Colon (tissue), 2 donors: ENCODE results near the gene CAMK4.
"Not testable (repeated sequence)": the region's sequence is repeated elsewhere in the genome, so short reads cannot be mapped to it uniquely, and the experiment has no call there.

ENCODE experiments used
- FAIRE-seq: peaks from 2 replicates; lab custom pipeline; 2012; peaks lifted over from hg19 to GRCh38; lab: Jason Lieb, UNC
- donor health status: control.
- donor health status: control.

The CAMK4 gene

DNA sequence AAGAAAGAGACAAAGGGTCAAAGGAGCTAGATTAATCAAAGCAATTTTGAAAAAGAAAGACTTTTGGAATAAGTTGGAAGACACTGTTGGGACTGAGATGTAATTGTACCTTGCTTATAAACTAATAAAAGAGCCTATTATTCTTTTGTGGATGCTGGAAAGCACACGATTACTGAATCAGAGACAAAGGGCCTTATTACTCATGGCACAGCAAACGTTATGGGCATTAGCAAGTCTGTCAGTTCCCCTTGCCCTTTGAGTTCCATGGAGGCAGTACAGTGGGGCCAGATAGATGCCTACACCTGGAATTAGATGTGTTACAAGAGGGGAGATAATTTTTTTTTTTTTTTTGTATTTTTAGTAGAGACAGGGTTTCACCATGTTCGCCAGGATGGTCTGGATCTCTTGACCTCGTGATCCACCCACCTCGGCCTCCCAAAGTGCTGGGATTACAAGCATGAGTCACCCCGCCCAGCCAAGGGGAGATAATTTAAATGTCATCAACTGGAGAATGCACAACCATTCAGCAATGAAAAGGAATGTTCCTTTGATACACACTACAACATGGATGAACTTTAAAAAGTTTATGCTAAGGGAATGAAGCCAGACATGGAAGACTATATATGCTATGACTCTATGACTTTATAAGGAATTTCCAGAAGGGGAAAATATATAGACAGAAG is 159.2 kb downstream of the CAMK4 start:
- FAIRE-seq = no peak

DNA sequence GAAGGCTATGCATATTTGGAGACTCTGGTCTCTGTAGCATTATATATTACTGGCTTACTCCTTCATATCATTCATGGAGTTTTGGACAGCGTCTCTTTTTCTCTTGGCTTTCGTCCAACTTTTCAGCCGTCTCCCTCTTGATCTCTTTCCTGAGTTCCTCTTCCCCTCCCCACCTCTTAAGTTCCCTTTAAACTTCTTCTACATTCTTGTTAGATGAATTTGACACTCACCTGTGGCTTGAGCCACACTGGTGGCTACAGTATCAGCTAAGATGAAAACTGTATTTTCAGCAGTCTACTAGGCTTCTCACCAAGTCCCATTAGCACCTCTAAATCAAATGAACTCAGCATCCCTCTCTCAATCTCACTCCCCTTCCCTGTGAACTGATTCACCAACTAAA is 160.0 kb downstream of the CAMK4 start:
- no peak for FAIRE-seq

DNA sequence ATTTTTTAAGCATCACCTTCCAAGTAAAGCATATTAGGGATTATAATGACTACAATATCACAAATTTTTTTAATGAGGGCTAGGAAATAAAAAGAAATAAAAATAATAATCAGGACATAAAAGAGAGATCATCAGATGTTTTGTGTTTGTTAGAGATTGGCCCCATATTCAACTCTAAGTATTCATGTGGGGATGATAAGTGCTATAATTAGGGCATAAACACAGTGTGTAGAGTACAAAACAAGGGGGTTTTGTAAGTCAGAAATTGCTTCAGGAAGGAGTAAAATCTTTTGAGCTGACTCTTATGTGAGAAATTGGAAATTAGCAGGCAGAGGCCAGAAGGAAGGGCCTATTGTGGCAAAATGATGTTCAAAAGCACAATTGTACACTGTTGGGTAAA is 160.9 kb downstream of the CAMK4 start:
- no peak for FAIRE-seq

DNA sequence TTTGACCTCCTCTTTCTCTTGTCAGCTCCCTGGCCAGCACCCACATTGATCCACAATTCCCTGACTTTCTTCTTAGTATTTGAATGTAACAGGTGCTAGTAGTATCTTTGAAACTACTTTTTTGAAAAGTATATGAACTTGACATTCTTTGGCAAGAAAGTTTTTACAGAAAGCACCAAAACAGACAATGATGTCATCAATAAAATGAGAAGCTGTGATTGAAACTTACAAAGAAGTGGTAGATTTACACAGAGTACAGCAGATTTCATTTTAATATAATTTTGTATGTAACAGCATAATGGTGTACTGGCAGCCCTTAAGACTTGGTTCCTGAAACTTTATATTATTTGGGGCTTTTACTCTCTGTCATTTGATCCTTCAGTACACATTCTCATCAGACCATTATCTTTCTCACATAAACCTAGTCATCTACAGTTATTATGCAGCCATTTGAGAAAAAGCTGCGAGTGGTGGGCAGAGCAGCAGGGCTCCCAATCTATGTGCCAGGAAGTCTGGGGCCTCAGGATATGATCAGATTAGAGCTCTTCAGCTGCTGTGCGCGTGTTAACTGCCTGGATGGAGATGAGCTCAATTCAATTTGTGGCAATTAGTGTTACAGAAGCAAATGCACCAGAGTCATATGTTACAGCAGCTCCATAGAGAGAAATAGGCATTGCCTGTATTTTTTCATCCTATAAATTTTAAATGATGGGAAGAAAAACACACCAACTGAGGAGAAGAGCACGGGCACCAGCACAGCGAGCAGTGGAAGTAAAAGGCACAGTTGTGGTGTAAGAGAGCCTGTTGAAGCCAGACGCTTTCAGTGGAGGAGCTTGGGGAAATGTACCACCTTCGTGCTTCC is 162.0 kb downstream of the CAMK4 start:
- no peak for FAIRE-seq

DNA sequence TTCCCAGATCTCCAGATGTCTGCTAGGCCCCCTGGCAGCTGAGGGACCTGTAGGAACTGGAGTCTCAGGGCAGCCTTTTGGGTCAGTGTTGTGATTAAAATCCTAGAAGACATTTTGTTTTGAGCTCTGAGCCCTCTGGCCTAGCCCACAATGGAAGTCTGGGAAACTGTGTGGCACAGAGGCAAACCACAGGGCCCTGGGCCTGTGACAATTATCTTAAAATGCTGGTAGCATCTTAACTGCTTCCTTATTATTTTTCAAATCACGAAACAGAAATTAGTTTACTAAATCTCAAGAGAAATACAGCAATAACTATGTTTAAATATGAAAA is 162.6 kb downstream of the CAMK4 start:
- FAIRE-seq = no peak

DNA sequence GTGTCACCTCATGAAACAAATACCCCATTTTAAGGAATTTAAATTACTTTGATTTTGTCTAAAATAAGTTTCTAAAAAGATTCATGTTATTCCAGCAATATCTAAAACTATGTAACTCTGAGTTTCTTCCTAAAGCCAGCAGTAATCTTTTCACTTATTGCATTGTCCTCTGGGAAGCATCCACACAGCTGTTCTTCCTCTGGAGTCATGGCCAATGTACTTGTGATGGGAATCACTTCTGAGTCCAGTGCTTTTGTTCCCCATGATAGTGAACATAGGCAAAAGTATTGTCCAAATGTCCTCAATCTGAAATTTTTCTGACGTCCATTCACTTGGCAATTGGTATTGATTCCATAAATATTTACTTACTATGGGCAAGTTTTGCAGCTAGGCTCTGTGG is 163.2 kb downstream of the CAMK4 start:
- FAIRE-seq = no peak

DNA sequence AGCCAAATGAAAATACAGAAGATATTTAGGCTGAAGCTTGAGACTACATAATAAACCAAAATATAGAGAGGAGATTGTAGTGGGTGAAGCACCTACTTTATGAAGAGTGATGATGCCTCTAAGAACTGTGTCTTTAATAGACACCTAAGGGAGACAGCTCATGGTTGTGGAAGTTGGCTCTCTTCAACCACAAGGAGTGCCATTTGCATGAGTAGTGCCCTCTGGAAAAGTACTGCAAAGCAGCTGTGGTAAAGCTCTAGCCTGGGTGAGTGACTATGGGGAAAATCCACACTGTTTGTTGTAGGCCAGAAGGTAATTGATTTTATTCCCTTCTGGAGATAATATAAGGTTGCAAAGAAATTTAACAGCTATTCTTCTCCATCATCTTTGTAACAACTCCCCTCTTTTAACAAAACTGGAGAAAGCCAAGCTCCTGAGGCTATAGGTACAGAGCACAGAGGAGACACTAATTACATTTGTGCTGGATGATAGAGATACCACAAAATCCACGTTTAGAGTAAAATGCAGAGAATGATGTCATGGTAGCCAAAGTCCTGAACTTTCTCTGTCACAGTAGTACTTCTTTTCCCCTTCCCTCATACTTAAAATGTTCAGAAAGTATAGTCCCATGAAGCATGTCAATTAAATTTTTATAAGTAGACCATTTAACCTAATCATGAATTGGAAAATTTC is 165.4 kb downstream of the CAMK4 start:
- no peak for FAIRE-seq

DNA sequence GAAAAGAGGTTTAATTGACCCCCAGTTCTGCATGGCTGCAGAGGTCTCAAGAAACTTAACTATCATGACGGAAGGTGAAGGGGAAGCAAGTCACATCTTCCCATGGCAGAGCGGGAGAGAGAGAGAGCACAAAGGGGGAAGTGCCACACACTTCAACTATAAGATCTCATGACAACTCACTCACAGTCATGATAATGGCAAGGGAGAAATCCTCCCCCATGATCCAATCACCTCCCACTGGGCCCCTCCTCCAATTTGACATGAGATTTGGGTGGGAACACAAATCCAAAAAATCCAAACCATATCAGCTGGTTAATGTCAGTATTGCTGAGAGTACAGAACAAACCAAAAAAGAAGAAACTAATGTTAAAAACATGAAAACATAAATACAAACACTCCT is 168.0 kb downstream of the CAMK4 start:
- no peak for FAIRE-seq

DNA sequence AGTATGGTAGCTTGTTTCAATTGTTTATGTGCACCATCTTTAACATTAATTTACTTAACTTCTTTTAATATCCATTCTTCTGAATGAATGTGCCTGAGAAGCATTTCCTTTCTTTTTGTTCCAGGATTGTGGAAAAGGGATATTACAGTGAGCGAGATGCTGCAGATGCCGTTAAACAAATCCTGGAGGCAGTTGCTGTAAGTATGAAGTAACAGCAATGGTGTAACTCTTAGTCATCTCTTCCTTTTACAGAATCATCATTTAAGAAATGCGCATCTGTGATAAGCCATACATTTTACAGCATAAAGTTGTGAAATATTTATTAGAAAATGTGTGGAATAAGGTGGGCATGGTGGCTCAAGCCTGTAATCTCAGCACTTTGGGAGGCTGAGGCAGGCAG is 170.4 kb downstream of the CAMK4 start:
- no peak for FAIRE-seq

DNA sequence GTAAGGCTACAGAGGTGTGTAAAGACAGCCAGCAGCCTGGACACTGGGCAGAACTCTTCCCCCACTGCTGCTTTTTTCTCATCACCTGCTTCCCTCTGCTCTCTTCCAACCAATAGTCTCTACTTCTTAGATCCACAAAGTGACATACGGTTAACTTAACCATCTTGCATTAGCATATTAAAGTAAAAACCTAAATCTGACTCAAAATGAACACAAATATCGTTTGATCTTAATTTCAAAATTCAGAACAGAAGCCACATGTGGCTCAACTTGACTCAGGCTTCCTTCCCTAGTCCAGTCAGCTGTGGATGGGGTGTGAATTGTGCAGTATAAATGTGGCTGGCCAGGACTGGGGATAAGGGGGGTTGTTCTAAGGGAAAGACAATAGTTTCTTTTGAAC is 173.8 kb downstream of the CAMK4 start:
- FAIRE-seq = no peak

DNA sequence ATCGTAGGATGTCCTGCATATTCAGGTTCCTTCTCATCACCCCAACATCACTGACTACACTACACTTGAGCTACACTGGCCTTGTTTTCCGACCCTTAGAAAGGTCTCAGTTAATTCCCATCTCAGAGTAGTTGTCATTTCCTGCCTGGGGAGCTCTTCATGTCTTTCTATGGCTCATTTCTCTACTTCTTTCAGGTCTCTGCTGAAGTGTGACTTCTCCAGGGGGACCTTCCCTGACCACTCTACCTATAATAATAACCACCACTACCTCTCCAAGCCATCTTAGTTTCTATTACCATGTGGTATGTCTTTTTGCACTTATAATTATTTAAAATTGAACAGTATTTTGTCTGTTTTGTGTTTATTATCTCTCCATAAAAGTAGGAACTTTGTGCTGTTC is 174.9 kb downstream of the CAMK4 start:
- no peak for FAIRE-seq

DNA sequence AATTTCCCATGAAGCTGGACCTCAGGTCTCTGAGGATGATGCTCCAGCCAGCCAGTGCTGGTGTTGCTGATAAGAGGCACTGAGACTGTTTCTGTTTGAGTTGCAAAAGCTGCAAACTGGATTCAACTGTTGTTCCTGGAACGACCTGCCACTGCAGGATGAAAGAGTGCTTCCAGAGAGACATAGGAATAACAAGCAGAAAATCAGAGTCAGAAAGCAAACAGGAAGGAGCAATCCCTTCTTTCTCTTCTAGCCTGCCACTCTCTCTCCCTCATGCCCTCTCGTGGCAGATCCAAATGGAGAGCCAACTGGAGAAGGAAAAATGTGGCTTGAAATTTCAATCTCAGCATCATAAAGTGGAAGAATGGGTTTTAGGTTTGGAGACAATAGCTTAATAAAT is 177.7 kb downstream of the CAMK4 start:
- FAIRE-seq = no peak

DNA sequence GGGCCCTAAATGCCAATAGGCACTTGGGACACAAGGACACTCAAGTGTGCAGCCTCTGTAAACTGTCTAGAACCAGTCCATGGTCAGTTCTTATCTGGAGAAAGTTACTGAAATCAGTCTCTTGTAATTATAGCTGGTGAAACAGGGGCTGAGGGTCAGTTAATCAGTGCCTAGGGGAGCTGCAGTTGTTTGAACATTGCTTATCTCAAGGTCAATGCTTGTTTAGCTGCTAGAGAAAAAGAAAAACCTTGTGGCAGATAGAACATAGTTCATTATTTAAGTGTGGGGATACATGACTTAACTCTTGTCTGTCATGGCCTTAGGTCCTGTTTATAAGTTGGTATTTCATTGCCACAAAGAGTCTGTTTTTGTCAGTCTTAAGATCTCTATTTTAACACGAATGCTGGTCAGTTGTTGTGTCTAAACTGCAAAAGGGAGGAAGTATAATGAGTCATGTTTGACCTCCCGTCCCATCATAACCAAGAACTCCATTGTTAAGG is 180.1 kb downstream of the CAMK4 start:
- no peak for FAIRE-seq

DNA sequence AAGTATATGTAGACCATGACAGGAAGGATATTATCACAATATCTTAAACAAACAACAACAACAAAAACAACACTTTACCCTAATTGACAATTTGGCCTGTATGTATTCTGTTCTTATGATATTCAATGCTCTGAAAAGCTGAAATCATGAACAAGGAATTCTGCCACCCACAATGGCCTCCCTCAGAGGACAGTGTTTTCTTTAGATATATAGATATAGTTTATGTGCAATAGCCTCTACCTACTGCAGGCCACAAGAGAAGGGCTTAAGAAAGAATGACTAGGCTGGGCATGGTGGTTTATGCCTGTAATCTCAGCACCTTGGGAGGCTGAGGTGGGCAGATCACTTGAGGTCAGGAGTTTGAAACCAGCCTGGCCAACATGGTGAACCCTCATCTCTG is 183.4 kb downstream of the CAMK4 start:
- FAIRE-seq = no peak

DNA sequence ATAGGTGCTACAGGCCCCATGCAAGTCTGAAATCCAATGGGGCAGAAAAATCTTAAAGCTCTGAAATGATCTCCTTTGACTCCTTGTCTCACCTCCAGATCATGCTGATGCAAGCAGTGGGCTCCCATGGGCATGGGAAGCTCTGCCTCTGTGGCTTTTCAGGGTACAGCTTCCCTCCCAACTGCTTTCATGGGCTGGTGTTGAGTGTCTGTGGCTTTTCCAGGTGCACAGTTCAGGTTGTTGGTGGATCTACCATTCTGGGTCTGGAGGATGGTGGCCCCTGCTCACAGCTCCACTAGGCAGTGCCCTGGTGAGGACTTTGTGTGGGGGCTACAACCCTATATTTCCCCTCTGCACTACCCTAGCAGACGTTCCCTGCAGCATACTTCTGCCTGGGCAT is 184.6 kb downstream of the CAMK4 start:
- no peak for FAIRE-seq

DNA sequence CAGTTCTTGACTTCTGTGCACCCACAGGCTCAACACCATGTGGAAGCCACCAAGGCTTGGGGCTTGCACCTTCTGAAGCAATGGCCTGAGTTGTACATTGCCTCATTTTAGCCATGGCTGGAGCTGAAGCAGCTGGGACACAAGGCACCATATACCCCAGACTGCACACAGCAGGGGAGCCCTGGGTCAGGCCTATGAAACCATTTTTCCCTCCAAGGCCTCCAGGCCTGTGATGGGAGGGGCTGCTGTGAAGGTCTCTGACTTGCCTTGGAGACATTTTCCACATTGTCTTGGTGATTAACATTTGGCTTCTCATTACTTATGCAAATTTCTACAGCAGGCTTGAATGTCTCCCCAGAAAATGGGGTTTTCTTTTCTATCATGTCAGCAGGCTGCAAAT is 185.1 kb downstream of the CAMK4 start:
- FAIRE-seq = not testable (repeated sequence)

DNA sequence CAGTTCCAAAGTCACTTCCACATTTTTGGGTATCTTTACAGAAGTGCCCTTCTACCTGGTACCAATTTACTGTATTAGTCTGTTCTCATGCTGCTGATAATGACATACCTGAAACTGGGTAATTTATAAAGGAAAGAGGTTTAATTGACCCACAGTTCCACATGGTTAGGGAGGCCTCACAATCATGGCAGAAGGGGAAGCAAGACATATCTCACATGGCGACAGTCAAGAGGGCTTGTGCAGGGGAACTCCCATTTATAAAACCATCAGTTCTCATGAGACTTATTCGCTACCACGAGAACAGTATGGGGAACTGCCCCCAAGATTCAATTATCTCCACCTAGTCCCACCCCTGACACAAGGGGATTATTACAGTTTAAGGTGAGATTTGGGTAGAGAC is 185.9 kb downstream of the CAMK4 start:
- not testable (repeated sequence) for FAIRE-seq

DNA sequence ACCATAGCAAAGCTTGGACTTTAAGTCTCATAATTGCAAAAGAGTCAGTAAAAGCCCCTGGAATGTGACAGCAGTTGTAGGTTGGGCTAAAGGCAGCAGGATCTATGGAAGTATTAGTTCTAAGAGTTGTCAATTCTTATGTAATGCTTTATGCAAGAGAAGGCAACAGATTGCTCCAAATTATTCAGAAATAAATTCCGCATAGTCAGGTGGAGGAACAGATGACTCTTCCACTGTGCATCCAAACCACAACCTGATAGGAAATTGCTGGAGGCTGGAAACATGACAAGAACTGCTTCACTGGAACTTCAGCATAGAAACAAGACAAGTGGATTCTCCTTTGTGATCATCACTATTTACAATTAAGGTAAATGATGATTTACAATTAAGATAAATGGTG is 187.1 kb downstream of the CAMK4 start:
- no peak for FAIRE-seq

DNA sequence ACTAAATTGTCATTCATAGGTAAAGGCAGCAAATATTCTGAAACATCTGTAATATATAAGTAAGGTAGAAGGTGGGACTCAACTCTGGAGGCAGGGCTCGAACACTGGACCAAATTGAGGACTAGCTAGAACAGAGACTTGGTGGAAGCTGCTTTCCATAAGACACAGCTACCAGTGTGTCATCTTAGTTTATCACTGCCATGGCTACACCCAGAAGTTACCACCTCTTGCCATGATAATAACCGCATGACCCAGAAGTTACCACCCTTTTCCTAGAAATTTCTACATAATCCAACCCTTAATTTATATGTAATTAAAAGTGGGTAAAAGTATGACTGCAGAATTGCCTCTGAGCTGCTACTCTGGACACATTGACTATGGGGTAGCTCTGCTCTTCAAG is 188.4 kb downstream of the CAMK4 start:
- FAIRE-seq = no peak

DNA sequence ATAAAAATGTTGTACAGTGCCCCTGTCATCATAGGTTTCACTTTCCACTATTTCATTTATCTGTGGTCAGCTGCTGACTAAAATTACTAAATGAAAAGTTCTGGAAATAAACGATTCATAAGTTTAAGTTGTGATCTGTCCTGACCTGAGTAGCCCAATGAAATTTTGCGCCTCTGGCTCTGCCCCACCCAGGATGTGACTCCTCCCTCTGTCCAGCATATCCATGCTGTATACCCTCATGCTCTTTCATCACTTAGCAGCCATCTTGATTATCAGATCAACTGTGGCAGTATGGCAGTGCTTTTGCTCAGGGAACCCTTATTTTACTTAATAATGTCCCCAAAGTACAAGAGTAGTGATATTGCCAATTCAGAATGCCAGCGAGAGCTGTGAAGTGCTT is 190.9 kb downstream of the CAMK4 start:
- FAIRE-seq = no peak

DNA sequence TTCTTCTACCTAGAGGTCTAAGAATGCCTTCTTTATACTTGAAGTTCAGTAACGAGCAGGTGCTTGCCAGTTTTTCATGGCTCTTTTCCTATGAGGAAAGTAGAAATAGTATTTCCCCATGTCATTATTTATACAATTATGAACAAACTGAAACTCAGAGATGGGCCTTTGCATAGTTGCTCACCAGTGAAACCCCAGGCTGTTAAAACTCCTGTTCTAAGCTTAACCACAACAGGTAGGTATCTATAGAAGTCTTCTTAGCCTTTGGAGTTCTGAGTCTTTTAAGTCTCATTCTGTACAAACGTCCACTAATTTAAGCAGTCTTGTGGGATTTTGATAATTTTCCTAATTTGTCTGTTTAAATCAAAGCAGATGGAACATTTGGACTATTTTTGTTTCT is 198.1 kb downstream of the CAMK4 start:
- no peak for FAIRE-seq

DNA sequence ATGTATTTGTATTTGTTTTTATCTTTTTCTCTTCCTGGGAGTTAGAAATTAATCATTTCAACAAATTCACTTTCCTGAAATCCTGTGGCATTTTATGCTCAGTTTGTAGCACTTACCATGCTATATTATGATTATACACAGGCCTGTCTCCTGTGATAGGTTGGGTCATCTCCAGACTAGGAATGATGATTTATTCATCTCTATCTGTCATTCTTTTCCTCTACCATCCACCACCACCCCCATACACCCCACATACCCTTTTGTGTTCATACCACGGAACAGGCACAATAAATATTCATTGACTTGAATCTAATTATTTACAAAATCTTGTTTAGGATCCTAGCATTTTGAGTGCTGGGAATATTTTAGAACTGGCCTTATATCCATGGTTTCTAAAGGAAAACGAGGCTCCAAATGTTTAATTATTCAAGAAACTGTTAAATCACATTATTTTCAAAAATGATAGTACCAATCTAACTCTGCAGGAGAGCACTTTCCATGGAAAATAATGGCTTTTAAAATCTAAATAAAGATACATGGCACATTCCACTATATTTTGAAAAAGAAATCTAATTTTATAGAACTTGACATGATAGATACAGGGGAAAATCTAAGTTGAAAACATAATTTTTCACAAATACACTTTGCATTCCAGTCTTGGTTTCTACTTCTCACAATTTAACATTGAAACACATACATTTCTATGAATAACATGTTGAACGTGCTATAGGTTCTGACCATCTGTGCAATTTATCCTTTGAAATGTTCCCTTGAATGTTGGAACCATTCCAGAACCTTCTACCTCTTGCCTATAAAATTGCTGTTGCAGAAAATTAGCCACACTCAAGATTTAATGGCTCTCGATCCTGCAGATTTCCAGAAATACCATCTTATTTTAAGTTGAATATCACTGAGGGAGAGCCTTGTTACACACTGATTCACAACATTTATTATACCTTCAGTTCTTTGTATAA is 198.8 kb downstream of the CAMK4 start:
- FAIRE-seq = no peak
